ENCODE results near the gene TPP2. TPM values are rescaled to one million over a fixed set of nuclear protein-coding genes. Genes with fewer than 3 reads are reported as not detected.
A peak's percentile ranks its signal among the peaks of the same experiment; 100 is the strongest.

TPP2 gene
- total RNA-seq, 1 donor = 65.7 TPM

DNA sequence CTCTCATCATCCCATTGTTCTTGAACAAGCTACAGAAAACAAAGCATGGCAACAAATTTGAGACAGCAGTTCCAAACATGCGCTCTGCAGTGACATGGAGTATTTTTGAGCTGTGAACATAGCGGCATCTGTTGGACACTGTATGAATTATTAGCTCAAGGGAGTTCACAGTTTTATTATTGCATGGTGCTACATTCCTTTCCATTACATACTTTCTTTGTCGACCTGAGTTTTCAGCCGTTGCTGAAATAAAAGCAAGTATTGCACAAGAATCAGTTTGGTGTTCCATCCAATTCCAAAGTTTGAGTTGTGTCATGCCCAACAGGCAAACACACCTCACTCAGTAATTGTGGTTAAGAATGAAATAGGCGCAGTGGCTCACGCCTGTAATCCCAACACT is 128.1 kb downstream of the TPP2 start:
- TF ChIP-seq CTCF (IDR thresholded peaks at IDR 0.05; ENCODE audit: insufficient read depth, low read length) = peak; percentile 70
- no peak overlapping the region for H3K4me3 ChIP-seq (ENCODE audit: low read depth, low read length)
- DNase-seq (ENCODE audit: low read depth) = peak; percentile 87

- no peak for DNase-seq (ENCODE audit: low read depth)
- no peak for TF ChIP-seq CTCF (IDR thresholded peaks at IDR 0.05; ENCODE audit: insufficient read depth, low read length)
- no peak overlapping the region for H3K4me3 ChIP-seq (ENCODE audit: low read depth, low read length)
These were observed 129.6 kb downstream of the TPP2 start for GRCh38 chr13:102726430-102726829.

Other genes starting within 250 kb of the TPP2 start
- 1.4 TPM in 1 of 2 replicates, not detected in the other for gene FGF14, start 194.9 kb upstream of the TPP2 start, total RNA-seq (ENCODE audit: low replicate concordance)
- 1.8 TPM in 1 of 2 replicates, not detected in the other for gene METTL21C, start 98.1 kb downstream of the TPP2 start, total RNA-seq (ENCODE audit: low replicate concordance)
- gene TEX30, start 176.8 kb downstream of the TPP2 start, total RNA-seq (ENCODE audit: low replicate concordance) = 12.8 and 42.2 TPM in 2 replicates
- 9.6 and 17.8 TPM in 2 replicates for gene POGLUT2, start 202.0 kb downstream of the TPP2 start, total RNA-seq (ENCODE audit: low replicate concordance)
- 31.5 and 44.2 TPM in 2 replicates for gene BIVM, start 202.1 kb downstream of the TPP2 start, total RNA-seq (ENCODE audit: low replicate concordance)
- 54.4 and 98.0 TPM in 2 replicates for gene ERCC5, start 249.0 kb downstream of the TPP2 start, total RNA-seq (ENCODE audit: low replicate concordance)